Keratinocyte (primary cell): Measurements from ENCODE around the gene IGFBP6. TPM values are rescaled to one million over a fixed set of nuclear protein-coding genes. Genes with fewer than 3 reads are reported as not detected.
A peak's percentile ranks its signal among the peaks of the same experiment; 100 is the strongest.

Experiments
- DNase-seq: peaks from one replicate; pipeline ENCODE4 v3.0.0-alpha.2; 2011; ENCODE audit warnings: low read depth, missing footprints, low spot score
- FAIRE-seq: peaks from 2 replicates; lab custom pipeline; 2011; peaks lifted over from hg19 to GRCh38; lab: Jason Lieb, UNC
- H2AFZ ChIP-seq: 2 replicates; pipeline ENCODE4 v1.6.0; 2012; ENCODE audit warnings: low read length, control low read depth, inconsistent platforms; ENCODE audit not compliant: control insufficient read depth
- H3K27ac ChIP-seq: 2 replicates; pipeline ENCODE4 v1.5.1; 2011; ENCODE audit warnings: low read length; ENCODE audit not compliant: control insufficient read depth, insufficient read depth
- H3K27me3 ChIP-seq: 3 replicates; pipeline ENCODE4 v1.6.0; 2011; ENCODE audit warnings: low read length; ENCODE audit not compliant: control insufficient read depth, insufficient read depth; ENCODE audit errors: extremely low read depth
- H3K36me3 ChIP-seq, 2 experiments: 2 replicates in 1 of 2; 3 replicates in 1 of 2; pipeline ENCODE4 v1.5.1; 2011; ENCODE audit warnings: low read length in 2 of 2, mild to moderate bottlenecking in 1 of 2; ENCODE audit not compliant: control insufficient read depth in 2 of 2, insufficient read depth in 2 of 2; ENCODE audit errors: extremely low read depth in 1 of 2
- H3K4me1 ChIP-seq: 3 replicates; pipeline ENCODE4 v1.5.1; 2011; ENCODE audit warnings: low read length; ENCODE audit not compliant: control insufficient read depth, insufficient read depth; ENCODE audit errors: extremely low read depth
- H3K4me2 ChIP-seq: 3 replicates; pipeline ENCODE4 v1.6.0; 2011; ENCODE audit warnings: low read depth, low read length; ENCODE audit not compliant: control insufficient read depth, insufficient read depth; ENCODE audit errors: extremely low read depth
- H3K4me3 ChIP-seq, 3 experiments: fragments of 200-600 bp in 1 of 3; sonication (generic) in 1 of 3; 2 replicates in 2 of 3; 3 replicates in 1 of 3; pipeline ENCODE4 v1.5.1; 2011 to 2016; ENCODE audit warnings: low read length in 3 of 3, mild to moderate bottlenecking in 3 of 3, control low read depth in 2 of 3, inconsistent platforms in 1 of 3, low read depth in 1 of 3, mixed read lengths in 1 of 3, mixed run types in 1 of 3, moderate library complexity in 1 of 3; ENCODE audit not compliant: control insufficient read depth in 2 of 3, insufficient read depth in 2 of 3; ENCODE audit errors: extremely low read depth in 1 of 3
- H3K79me2 ChIP-seq: 2 replicates; pipeline ENCODE4 v1.6.0; 2012; ENCODE audit warnings: low read length; ENCODE audit not compliant: control insufficient read depth, insufficient read depth
- H3K9ac ChIP-seq: 3 replicates; pipeline ENCODE4 v1.6.0; 2011; ENCODE audit warnings: low read length; ENCODE audit not compliant: control insufficient read depth, insufficient read depth; ENCODE audit errors: extremely low read depth
- H3K9me1 ChIP-seq: 3 replicates; pipeline ENCODE4 v1.6.0; 2011; ENCODE audit warnings: low read length; ENCODE audit not compliant: control insufficient read depth, insufficient read depth; ENCODE audit errors: extremely low read depth
- H3K9me3 ChIP-seq: 2 replicates; pipeline ENCODE4 v1.5.1; 2012; ENCODE audit warnings: low read depth, low read length; ENCODE audit not compliant: control insufficient read depth
- H4K20me1 ChIP-seq: 3 replicates; pipeline ENCODE4 v1.6.0; 2011; ENCODE audit warnings: low read length; ENCODE audit not compliant: control insufficient read depth, insufficient read depth; ENCODE audit errors: extremely low read depth
- EZH2 ChIP-seq: IDR thresholded peaks from one replicate; pipeline ENCODE4 v1.6.1; 2012; ENCODE audit warnings: inconsistent platforms, mild to moderate bottlenecking, low read length, moderate library complexity
- dilution Hi-C: fragments of 300-500 bp; cut with MboI; formaldehyde crosslinking; loops from one replicate; pipeline ENCODE4 v1.7.0; 2020; ENCODE audit warnings: low sequenced_read_pairs; ENCODE audit not compliant: extremely low pct_ligation_motif_present
- polyA plus RNA-seq, 5 experiments: library from polyadenylated mRNA; depleted of rRNA in 3 of 5; stranded (reverse) in 3 of 5; stranded (forward) in 1 of 5; unstranded in 1 of 5; fragments of >200 nt; gene quantifications; 1 replicate in 1 of 5; 2 replicates in 3 of 5; 3 replicates in 1 of 5; pipeline versions ENCODE4 v1.2.1 to v1.2.3, GENCODE V29; 2011 to 2012; ENCODE audit warnings: missing spikeins in 2 of 5, low read depth in 1 of 5, low replicate concordance in 1 of 5
- TF ChIP-seq, protein P1 (sequence below), 3 experiments: IDR thresholded peaks in 1 of 3; conservative IDR thresholded peaks in 1 of 3; optimal IDR thresholded peaks in 1 of 3; 2 replicates in 2 of 3; 3 replicates in 1 of 3; pipeline versions ENCODE3 to v1.5.1; 2011; ENCODE audit warnings: low read length in 3 of 3, mild to moderate bottlenecking in 3 of 3, moderate library complexity in 2 of 3, control low read depth in 1 of 3, inconsistent platforms in 1 of 3; ENCODE audit not compliant: insufficient read depth in 2 of 3; ENCODE audit errors: extremely low read depth in 1 of 3

The IGFBP6 gene
- polyA plus RNA-seq, 1 donor (not counting 4 experiments of a cell fraction or from before 2014, with no cell fraction given), result 30.1 TPM

DNA sequence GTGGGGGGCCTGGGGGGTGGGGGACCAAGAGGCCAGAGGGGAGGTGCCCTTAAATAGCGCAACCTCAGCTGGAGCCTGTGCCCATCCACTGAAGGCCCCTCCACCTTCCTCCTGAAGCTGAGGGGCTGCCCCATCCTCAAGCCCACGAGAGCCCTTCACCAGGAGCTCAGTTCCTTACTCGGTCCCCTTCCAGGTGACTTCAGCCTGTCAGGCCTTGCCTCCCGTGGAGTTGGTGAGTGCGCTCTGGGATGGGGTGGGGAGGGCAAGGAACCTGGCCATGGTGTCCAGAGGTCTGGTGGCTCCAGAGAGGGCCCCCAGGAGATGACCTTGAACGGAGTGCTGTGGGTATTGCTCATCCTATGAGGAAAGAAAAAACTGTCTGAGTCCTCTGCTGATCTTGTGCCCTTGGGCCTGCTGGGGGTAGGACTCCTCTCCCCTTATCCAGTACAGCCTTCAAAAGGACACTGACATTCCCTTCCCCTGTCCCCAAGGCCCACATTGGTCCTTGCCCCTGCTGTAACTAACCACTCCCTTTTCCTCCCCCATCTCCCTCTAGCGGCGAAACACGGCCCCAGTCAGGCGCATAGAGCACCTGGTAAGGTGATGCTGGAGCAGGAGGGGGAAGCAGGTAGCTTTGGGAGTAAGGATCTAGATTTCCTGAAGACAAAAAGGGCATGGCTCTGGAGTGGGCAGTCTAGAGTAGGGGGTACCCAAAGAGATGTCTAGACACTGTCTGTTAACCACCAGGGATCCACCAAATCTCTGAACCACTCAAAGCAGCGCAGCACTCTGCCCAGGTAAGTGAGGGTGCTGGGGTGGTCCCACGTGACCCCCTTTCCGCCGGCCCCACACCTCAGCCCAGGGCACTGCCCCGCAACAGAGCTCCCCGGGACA lies 44.0 kb upstream of the IGFBP6 start:
- peak; percentile 63 for FAIRE-seq

DNA sequence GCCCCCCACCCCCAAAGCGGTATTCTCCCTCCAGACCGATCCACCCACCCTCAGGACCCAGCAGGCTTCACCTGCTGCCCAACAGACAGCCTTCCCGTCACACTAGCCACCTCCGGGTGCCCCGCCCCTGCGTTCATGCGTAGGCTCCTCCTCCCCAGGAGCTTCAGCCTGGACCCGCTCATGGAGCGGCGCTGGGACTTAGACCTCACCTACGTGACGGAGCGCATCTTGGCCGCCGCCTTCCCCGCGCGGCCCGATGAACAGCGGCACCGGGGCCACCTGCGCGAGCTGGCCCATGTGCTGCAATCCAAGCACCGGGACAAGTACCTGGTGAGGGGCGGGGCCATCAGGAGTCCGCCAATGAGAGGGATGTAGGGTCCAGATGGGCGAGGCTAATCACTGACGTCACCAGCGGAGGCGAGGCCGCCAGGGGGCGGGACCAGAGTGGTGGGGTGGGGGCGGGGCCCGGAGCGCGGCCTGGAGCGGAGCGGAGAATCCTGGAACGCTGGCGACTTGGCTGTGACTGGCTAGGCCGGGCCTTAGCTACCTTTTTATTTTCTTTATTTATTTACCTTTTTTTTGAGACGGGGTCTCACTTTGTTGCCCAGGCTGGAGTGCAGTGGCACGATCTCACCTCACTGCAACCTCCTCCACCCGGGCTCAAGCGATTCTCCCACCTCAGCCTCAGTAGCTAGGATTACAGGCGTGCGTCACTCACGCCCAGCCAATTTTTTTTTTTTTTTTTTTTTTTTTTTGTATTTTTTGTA lies 43.2 kb upstream of the IGFBP6 start:
- Histone ChIP-seq H3K79me2 (no peaks in the 10 kb centered on the region), H3K36me3 (peaks cover 0 to 3% of the 10 kb centered on the region in 2 experiments), H3K4me3 (peak overlapping the region; percentile 54 to 90 (median 85)), H3K4me2 (peak overlapping the region; percentile 79), H3K9me1 (peaks cover 3% of the 10 kb centered on the region), H3K9ac (peak overlapping the region; percentile 84), H3K4me1 (peaks cover 26% of the 10 kb centered on the region), H3K27ac (peak overlapping the region; percentile 86), H4K20me1 (no peaks in the 10 kb centered on the region), H3K9me3 (no peaks in the 10 kb centered on the region), H3K27me3 (no peaks in the 10 kb centered on the region), H2AFZ (peak overlapping the region; percentile 94)
- no peak for TF ChIP-seq EZH2
- TF ChIP-seq, protein P1, sequence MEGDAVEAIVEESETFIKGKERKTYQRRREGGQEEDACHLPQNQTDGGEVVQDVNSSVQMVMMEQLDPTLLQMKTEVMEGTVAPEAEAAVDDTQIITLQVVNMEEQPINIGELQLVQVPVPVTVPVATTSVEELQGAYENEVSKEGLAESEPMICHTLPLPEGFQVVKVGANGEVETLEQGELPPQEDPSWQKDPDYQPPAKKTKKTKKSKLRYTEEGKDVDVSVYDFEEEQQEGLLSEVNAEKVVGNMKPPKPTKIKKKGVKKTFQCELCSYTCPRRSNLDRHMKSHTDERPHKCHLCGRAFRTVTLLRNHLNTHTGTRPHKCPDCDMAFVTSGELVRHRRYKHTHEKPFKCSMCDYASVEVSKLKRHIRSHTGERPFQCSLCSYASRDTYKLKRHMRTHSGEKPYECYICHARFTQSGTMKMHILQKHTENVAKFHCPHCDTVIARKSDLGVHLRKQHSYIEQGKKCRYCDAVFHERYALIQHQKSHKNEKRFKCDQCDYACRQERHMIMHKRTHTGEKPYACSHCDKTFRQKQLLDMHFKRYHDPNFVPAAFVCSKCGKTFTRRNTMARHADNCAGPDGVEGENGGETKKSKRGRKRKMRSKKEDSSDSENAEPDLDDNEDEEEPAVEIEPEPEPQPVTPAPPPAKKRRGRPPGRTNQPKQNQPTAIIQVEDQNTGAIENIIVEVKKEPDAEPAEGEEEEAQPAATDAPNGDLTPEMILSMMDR (optimal IDR thresholded peaks at IDR 0.05 in 1 of 3, IDR thresholded peaks at IDR 0.05 in 1 of 3, conservative IDR thresholded peaks at IDR 0.05 in 1 of 3; ENCODE audit: extremely low read depth in 1 of 3, insufficient read depth in 2 of 3, low read length in 3 of 3), result no peak
- DNase-seq (peak; percentile 91), FAIRE-seq (peak; percentile 44)
- dilution Hi-C loops, result no loop called here

More for the DNA sequence above, 44.0 kb upstream of the IGFBP6 start:
- Histone ChIP-seq H2AFZ (peak overlapping the region; percentile 94), H3K27me3 (no peaks in the 10 kb centered on the region), H3K9me1 (peaks cover 3% of the 10 kb centered on the region), H3K9ac (peak overlapping the region; percentile 84), H3K4me2 (peak overlapping the region; percentile 79), H3K79me2 (no peaks in the 10 kb centered on the region), H3K36me3 (peaks cover 0 to 3% of the 10 kb centered on the region in 2 experiments), H4K20me1 (no peaks in the 10 kb centered on the region), H3K9me3 (no peaks in the 10 kb centered on the region), H3K4me1 (peaks cover 32% of the 10 kb centered on the region), H3K4me3 (peak overlapping the region; percentile 54 to 90 (median 85)), H3K27ac (peak overlapping the region; percentile 86)
- dilution Hi-C loops, result no loop called here
- TF ChIP-seq EZH2, result no peak
- TF ChIP-seq, protein P1 (optimal IDR thresholded peaks at IDR 0.05 in 1 of 3, IDR thresholded peaks at IDR 0.05 in 1 of 3, conservative IDR thresholded peaks at IDR 0.05 in 1 of 3; ENCODE audit: extremely low read depth in 1 of 3, insufficient read depth in 2 of 3, low read length in 3 of 3), result peak in 2 of 3 experiments; percentile 90 to 99
- no peak for DNase-seq
